BJ (cell line): Measurements from ENCODE around the gene ADGRE2. TPM values are rescaled to one million over a fixed set of nuclear protein-coding genes. Genes with fewer than 3 reads are reported as not detected.

Experiments used
- CTCF ChIA-PET: fragments of 350-600 bp; formaldehyde crosslinking; extraction: SDS; loops from one replicate; lab custom pipeline; 2021; ENCODE audit warnings: antibody characterized with exemption, inconsistent platforms; lab: Yijun Ruan, JAX
- POLR2A ChIA-PET: fragments of 300-600 bp; sonication (Branson Sonifier 250); formaldehyde crosslinking; extraction: SDS; loops from one replicate; lab custom pipeline; 2021; ENCODE audit warnings: antibody characterized with exemption; lab: Charles Lee
- DNase-seq: peaks from one replicate; pipeline ENCODE4 v3.0.0-alpha.2; 2011; ENCODE audit warnings: low read depth
- H3K27me3 ChIP-seq: 2 replicates; pipeline ENCODE4 v1.6.0; 2011; ENCODE audit warnings: low read length; ENCODE audit not compliant: control insufficient read depth, insufficient read depth
- H3K36me3 ChIP-seq: 2 replicates; pipeline ENCODE4 v1.5.1; 2011; ENCODE audit warnings: low read length; ENCODE audit not compliant: control insufficient read depth, insufficient read depth
- H3K4me3 ChIP-seq: 2 replicates; pipeline ENCODE4 v1.5.1; 2011; ENCODE audit warnings: low read depth, mild to moderate bottlenecking, control low read depth, low read length
- CTCF ChIP-seq: IDR thresholded peaks from 2 replicates; pipeline ENCODE4 v1.5.1; 2011; ENCODE audit warnings: low read depth, mild to moderate bottlenecking, control low read depth, inconsistent platforms, low read length, moderate library complexity; ENCODE audit not compliant: insufficient read depth
- polyA plus RNA-seq: library from polyadenylated mRNA; depleted of rRNA; stranded (reverse); fragments of >200 nt; gene quantifications from 2 replicates; pipeline ENCODE4 v1.2.3, GENCODE V29; 2011

The ADGRE2 gene
- polyA plus RNA-seq, 1 experiment, result 0.72 TPM

GRCh38 chr19:14731200-14731599 is 47.2 kb downstream of the ADGRE2 start:
- Histone ChIP-seq H3K27me3 (no peaks in the 10 kb centered on the region), H3K36me3 (no peaks in the 10 kb centered on the region), H3K4me3 (no peak overlapping the region)
- CTCF ChIA-PET, result no interaction called here
- POLR2A ChIA-PET, result no interaction called here
- no peak for TF ChIP-seq CTCF
- no peak for DNase-seq

- ChIA-PET POLR2A (no interaction called here), CTCF (no interaction called here)
These were observed 49.8 kb downstream of the ADGRE2 start for GRCh38 chr19:14728595-14728994.

GRCh38 chr19:14722127-14722526 is 56.2 kb downstream of the ADGRE2 start:
- peaks cover 10% of the 10 kb centered on the region for H3K36me3 ChIP-seq
- no peak for DNase-seq
- TF ChIP-seq CTCF, result no peak
- H3K4me3 ChIP-seq, result no peak overlapping the region
- POLR2A ChIA-PET, result no interaction called here
- H3K27me3 ChIP-seq, result no peaks in the 10 kb centered on the region
- CTCF ChIA-PET, result no interaction called here

More at GRCh38 chr19:14728595-14728994, 49.8 kb downstream of the ADGRE2 start:
- TF ChIP-seq CTCF, result no peak
- H3K4me3 ChIP-seq, result no peak overlapping the region
- no peak for DNase-seq
- no peaks in the 10 kb centered on the region for H3K36me3 ChIP-seq
- H3K27me3 ChIP-seq, result no peaks in the 10 kb centered on the region

GRCh38 chr19:14719162-14719561 is 59.2 kb downstream of the ADGRE2 start:
- Histone ChIP-seq H3K4me3 (no peak overlapping the region), H3K36me3 (peaks cover 24% of the 10 kb centered on the region), H3K27me3 (no peaks in the 10 kb centered on the region)
- CTCF ChIA-PET, result no interaction called here
- TF ChIP-seq CTCF, result no peak
- DNase-seq, result no peak
- POLR2A ChIA-PET, result no interaction called here

GRCh38 chr19:14718522-14719116 is 59.7 kb downstream of the ADGRE2 start:
- TF ChIP-seq CTCF, result no peak
- Histone ChIP-seq H3K36me3 (peaks cover 24% of the 10 kb centered on the region), H3K27me3 (no peaks in the 10 kb centered on the region), H3K4me3 (no peak overlapping the region)
- POLR2A ChIA-PET, result no interaction called here
- no peak for DNase-seq
- CTCF ChIA-PET, result no interaction called here
